Stimulated activated effector memory CD8-positive, alpha-beta T cell treated with anti-CD3 and anti-CD28 coated beads, Interleukin-12 subunit alpha, Interleukin-12 subunit beta, amount 100 ng/mL, for 72 hours (primary cell): ENCODE results near the gene CCDC158.

Experiments
- ATAC-seq: fragments of 150-1000 bp; cut with Tn5 transposase; 2 replicates; pipeline ENCODE4 v1.10.0; 2021
- DNase-seq, 2 donors: peaks; one replicate each; pipeline ENCODE4 v3.0.0; 2021 to 2022; ENCODE audit warnings: low spot score in 2 of 2
- H3K27ac Mint-ChIP-seq: one replicate; pipeline ENCODE4 v1.8.0; 2022; ENCODE audit warnings: mild to moderate bottlenecking, mixed read lengths
- H3K36me3 Mint-ChIP-seq: one replicate; pipeline ENCODE4 v1.8.0; 2022; ENCODE audit warnings: mild to moderate bottlenecking, mixed read lengths
- H3K4me1 Mint-ChIP-seq: one replicate; pipeline ENCODE4 v1.8.0; 2022; ENCODE audit warnings: mixed read lengths
- H3K4me3 Mint-ChIP-seq: one replicate; pipeline ENCODE4 v1.8.0; 2022; ENCODE audit warnings: mild to moderate bottlenecking, mixed read lengths
- H3K9me3 Mint-ChIP-seq: one replicate; pipeline ENCODE4 v1.8.0; 2022; ENCODE audit warnings: mixed read lengths

Gene CCDC158

GRCh38 chr4:76315267-76315918 is 105.5 kb downstream of the CCDC158 start:
- Mint-ChIP-seq H3K4me3 (no peak overlapping the region), H3K27ac (no peak overlapping the region), H3K36me3 (no peaks in the 10 kb centered on the region), H3K9me3 (peaks cover 7% of the 10 kb centered on the region), H3K4me1 (no peaks in the 10 kb centered on the region)
- DNase-seq (no peak), ATAC-seq (no peak)

- DNase-seq (no peak), ATAC-seq (no peak)
- peaks cover 7% of the 10 kb centered on the region for H3K4me1 Mint-ChIP-seq
- H3K9me3 Mint-ChIP-seq = peaks cover 4% of the 10 kb centered on the region
- H3K27ac Mint-ChIP-seq = no peak overlapping the region
- no peak overlapping the region for H3K4me3 Mint-ChIP-seq
- H3K36me3 Mint-ChIP-seq = no peaks in the 10 kb centered on the region
Observed at GRCh38 chr4:76313547-76313946, 107.4 kb downstream of the CCDC158 start.

- H3K4me1 Mint-ChIP-seq = peaks cover 9% of the 10 kb centered on the region
- no peak for ATAC-seq
- no peaks in the 10 kb centered on the region for H3K36me3 Mint-ChIP-seq
- no peak overlapping the region for H3K27ac Mint-ChIP-seq
- DNase-seq = no peak
- no peak overlapping the region for H3K4me3 Mint-ChIP-seq
- peaks cover 4% of the 10 kb centered on the region for H3K9me3 Mint-ChIP-seq
Observed at GRCh38 chr4:76312457-76312856, 108.5 kb downstream of the CCDC158 start.

GRCh38 chr4:76311896-76312331 is 109.0 kb downstream of the CCDC158 start:
- H3K36me3 Mint-ChIP-seq = no peaks in the 10 kb centered on the region
- peaks cover 9% of the 10 kb centered on the region for H3K4me1 Mint-ChIP-seq
- H3K9me3 Mint-ChIP-seq = peaks cover 4% of the 10 kb centered on the region
- no peak overlapping the region for H3K4me3 Mint-ChIP-seq
- no peak overlapping the region for H3K27ac Mint-ChIP-seq
- ATAC-seq (no peak), DNase-seq (no peak)

GRCh38 chr4:76310683-76311082 is 110.3 kb downstream of the CCDC158 start:
- Mint-ChIP-seq H3K27ac (no peak overlapping the region), H3K4me1 (peaks cover 11% of the 10 kb centered on the region), H3K4me3 (no peak overlapping the region), H3K36me3 (no peaks in the 10 kb centered on the region), H3K9me3 (no peaks in the 10 kb centered on the region)
- DNase-seq (no peak), ATAC-seq (no peak)

- DNase-seq (no peak), ATAC-seq (no peak)
- H3K4me3 Mint-ChIP-seq = no peak overlapping the region
- peaks cover 17% of the 10 kb centered on the region for H3K4me1 Mint-ChIP-seq
- no peaks in the 10 kb centered on the region for H3K36me3 Mint-ChIP-seq
- H3K27ac Mint-ChIP-seq = no peak overlapping the region
- no peaks in the 10 kb centered on the region for H3K9me3 Mint-ChIP-seq
Observed at GRCh38 chr4:76309939-76310550, 110.9 kb downstream of the CCDC158 start.

- Mint-ChIP-seq H3K36me3 (no peaks in the 10 kb centered on the region), H3K9me3 (no peaks in the 10 kb centered on the region), H3K27ac (no peak overlapping the region), H3K4me3 (no peak overlapping the region), H3K4me1 (peaks cover 24% of the 10 kb centered on the region)
- no peak for DNase-seq
- ATAC-seq = no peak
Observed at GRCh38 chr4:76308548-76308947, 112.4 kb downstream of the CCDC158 start.

- H3K4me3 Mint-ChIP-seq = peak overlapping the region; percentile 63
- H3K27ac Mint-ChIP-seq = no peak overlapping the region
- H3K36me3 Mint-ChIP-seq = no peaks in the 10 kb centered on the region
- no peaks in the 10 kb centered on the region for H3K9me3 Mint-ChIP-seq
- DNase-seq (no peak), ATAC-seq (no peak)
- H3K4me1 Mint-ChIP-seq = peaks cover 29% of the 10 kb centered on the region
Observed at GRCh38 chr4:76307660-76308014, 113.3 kb downstream of the CCDC158 start.

- H3K9me3 Mint-ChIP-seq = no peaks in the 10 kb centered on the region
- ATAC-seq = no peak
- H3K4me1 Mint-ChIP-seq = peaks cover 35% of the 10 kb centered on the region
- no peaks in the 10 kb centered on the region for H3K36me3 Mint-ChIP-seq
- DNase-seq = no peak
- H3K4me3 Mint-ChIP-seq = peak overlapping the region; percentile 63
- H3K27ac Mint-ChIP-seq = peak overlapping the region; percentile 33
Observed at GRCh38 chr4:76306882-76307659, 113.9 kb downstream of the CCDC158 start.

GRCh38 chr4:76305971-76306881 is 114.7 kb downstream of the CCDC158 start, which contains the start of gene STBD1:
Gene STBD1, plus strand, starts transcription at chr4:76306733. Its CDS starts 37 bp downstream, at chr4:76306770.
- DNase-seq (peak; percentile 19 to 77), ATAC-seq (peak; percentile 40)
- H3K4me1 Mint-ChIP-seq = peaks cover 42% of the 10 kb centered on the region
- H3K27ac Mint-ChIP-seq = peak within 1 kb of the TSS; percentile 33
- H3K9me3 Mint-ChIP-seq = no peaks in the 10 kb centered on the region
- peak within 1 kb of the TSS; percentile 63 for H3K4me3 Mint-ChIP-seq
- no peaks in the 10 kb centered on the region for H3K36me3 Mint-ChIP-seq

- Mint-ChIP-seq H3K9me3 (no peaks in the 10 kb centered on the region), H3K27ac (no peak overlapping the region), H3K4me3 (peak overlapping the region; percentile 63), H3K4me1 (peaks cover 47% of the 10 kb centered on the region), H3K36me3 (no peaks in the 10 kb centered on the region)
- ATAC-seq (peak; percentile 78), DNase-seq (peak in 1 of 2 donors; percentile 66)
Observed at GRCh38 chr4:76305033-76305687, 115.8 kb downstream of the CCDC158 start.

- H3K27ac Mint-ChIP-seq = no peak overlapping the region
- no peaks in the 10 kb centered on the region for H3K36me3 Mint-ChIP-seq
- ATAC-seq = no peak
- no peak for DNase-seq
- H3K4me1 Mint-ChIP-seq = peaks cover 39% of the 10 kb centered on the region
- H3K9me3 Mint-ChIP-seq = peaks cover 5% of the 10 kb centered on the region
- no peak overlapping the region for H3K4me3 Mint-ChIP-seq
Observed at GRCh38 chr4:76302826-76303438, 118.0 kb downstream of the CCDC158 start.

GRCh38 chr4:76301775-76302162 is 119.2 kb downstream of the CCDC158 start:
- no peak for DNase-seq
- H3K27ac Mint-ChIP-seq = no peak overlapping the region

GRCh38 chr4:76301068-76301774 is 119.7 kb downstream of the CCDC158 start:
- H3K27ac Mint-ChIP-seq = no peak overlapping the region

More at GRCh38 chr4:76301775-76302162, 119.2 kb downstream of the CCDC158 start:
- no peak for ATAC-seq
- no peak overlapping the region for H3K4me3 Mint-ChIP-seq
- H3K4me1 Mint-ChIP-seq = peaks cover 39% of the 10 kb centered on the region
- peaks cover 8% of the 10 kb centered on the region for H3K9me3 Mint-ChIP-seq
- H3K36me3 Mint-ChIP-seq = no peaks in the 10 kb centered on the region

More at GRCh38 chr4:76301068-76301774, 119.7 kb downstream of the CCDC158 start:
- Mint-ChIP-seq H3K4me1 (peaks cover 39% of the 10 kb centered on the region), H3K9me3 (peaks cover 10% of the 10 kb centered on the region), H3K4me3 (peak overlapping the region; percentile 18), H3K36me3 (no peaks in the 10 kb centered on the region)
- DNase-seq (peak; percentile 21 to 72), ATAC-seq (peak; percentile 92)
